OCI-LY3 (cell line): Measurements from ENCODE around the gene WNK4.

Experiments used
- H2AFZ ChIP-seq: fragments of 200-600, 300-600 bp; shearing (Covaris generic); 2 replicates; pipeline ENCODE4 v1.6.0; 2014; ENCODE audit warnings: antibody characterized with exemption, low read depth, low read length
- H3K27ac ChIP-seq: fragments of 200-600, 300-600 bp; sonication (generic); 2 replicates; pipeline ENCODE4 v1.5.1; 2014; ENCODE audit warnings: mild to moderate bottlenecking, low read length, moderate library complexity, mixed read lengths
- H3K27me3 ChIP-seq: fragments of 200-600, 300-600 bp; sonication (generic); 2 replicates; pipeline ENCODE4 v1.6.1; 2014; ENCODE audit warnings: low read depth, low read length, mixed read lengths
- H3K36me3 ChIP-seq: fragments of 200-600, 300-600 bp; sonication (generic); replicated peaks from 2 replicates; pipeline ENCODE3; 2014; ENCODE audit warnings: low read depth, low read length, mixed read lengths
- H3K4me1 ChIP-seq: fragments of 300-600, 200-600 bp; sonication (generic); 2 replicates; pipeline ENCODE4 v1.6.1; 2014; ENCODE audit warnings: low read length, mixed read lengths
- H3K4me2 ChIP-seq: fragments of 200-600, 300-600 bp; sonication (generic); 2 replicates; pipeline ENCODE4 v1.6.1; 2014; ENCODE audit warnings: low read length, mixed read lengths
- H3K4me3 ChIP-seq: fragments of 300-600, 200-600 bp; sonication (generic); 2 replicates; pipeline ENCODE4 v1.5.1; 2014; ENCODE audit warnings: antibody characterized with exemption, mild to moderate bottlenecking, low read length, moderate library complexity
- H3K79me2 ChIP-seq: fragments of 300-600, 200-600 bp; shearing (Covaris generic); 2 replicates; pipeline ENCODE4 v1.6.1; 2014; ENCODE audit warnings: mild to moderate bottlenecking, low read length, mixed read lengths
- H3K9ac ChIP-seq: fragments of 300-600, 200-600 bp; shearing (Covaris generic); 2 replicates; pipeline ENCODE4 v1.6.0; 2014; ENCODE audit warnings: mild to moderate bottlenecking, low read length, moderate library complexity
- H3K9me3 ChIP-seq: fragments of 200-600, 300-600 bp; shearing (Covaris generic); 2 replicates; pipeline ENCODE4 v1.6.1; 2014; ENCODE audit warnings: low read length, mixed read lengths; ENCODE audit not compliant: insufficient read depth
- H4K20me1 ChIP-seq: fragments of 200-600, 300-600 bp; sonication (generic); 2 replicates; pipeline ENCODE4 v1.6.1; 2016; ENCODE audit warnings: low read length, mixed read lengths; ENCODE audit not compliant: insufficient read depth
- CTCF ChIP-seq: fragments of 200-600, 300-600 bp; sonication (generic); IDR thresholded peaks from 2 replicates; pipeline ENCODE4 v1.5.1; 2014; ENCODE audit warnings: antibody characterized with exemption, low read length, low read depth
- EZH2phosphoT487 ChIP-seq: fragments of 200-600 bp; shearing (Covaris generic); IDR thresholded peaks from 2 replicates; pipeline ENCODE4 v1.6.1; 2018; ENCODE audit warnings: antibody characterized with exemption, mixed run types, low read depth

WNK4 gene

GRCh38 chr17:42759982-42760651 is 20.3 kb upstream of the WNK4 start:
- no peaks in the 10 kb centered on the region for H4K20me1 ChIP-seq
- H3K9ac ChIP-seq, result peak overlapping the region; percentile 28; the same call in 1 of the 2 replicates

GRCh38 chr17:42760652-42761581 is 19.5 kb upstream of the WNK4 start, which contains the start of gene RAMP2:
Gene RAMP2, plus strand, starts transcription at chr17:42761227. Its CDS starts 35 bp downstream, at chr17:42761262.
- peak within 1 kb of the TSS; percentile 28; the same call in 1 of the 2 replicates for H3K9ac ChIP-seq
- TF ChIP-seq EZH2phosphoT487 (no peak), CTCF (no peak)
- H2AFZ ChIP-seq, result no peak within 1 kb of the TSS; the same call in 1 of the 2 replicates
- H3K4me2 ChIP-seq, result peak within 1 kb of the TSS; percentile 70
- no peaks in the 10 kb centered on the region for H4K20me1 ChIP-seq
- peak within 1 kb of the TSS; percentile 22; the same call in 1 of the 2 replicates for H3K4me3 ChIP-seq
- peaks cover 30% of the 10 kb centered on the region for H3K4me1 ChIP-seq
- H3K27ac ChIP-seq, result peak within 1 kb of the TSS; percentile 17; the same call in 1 of the 2 replicates
- H3K79me2 ChIP-seq, result no peaks in the 10 kb centered on the region
- H3K27me3 ChIP-seq, result no peaks in the 10 kb centered on the region
- no peaks in the 10 kb centered on the region for H3K9me3 ChIP-seq
- no peaks in the 10 kb centered on the region for H3K36me3 ChIP-seq

More at GRCh38 chr17:42759982-42760651, 20.3 kb upstream of the WNK4 start:
- Histone ChIP-seq H3K4me3 (peak overlapping the region; percentile 22; the same call in 1 of the 2 replicates), H3K27ac (peak overlapping the region; percentile 17; the same call in 1 of the 2 replicates), H3K79me2 (no peaks in the 10 kb centered on the region), H3K36me3 (no peaks in the 10 kb centered on the region), H3K4me1 (peaks cover 30% of the 10 kb centered on the region), H3K9me3 (no peaks in the 10 kb centered on the region), H2AFZ (peak overlapping the region; percentile 37; the same call in 1 of the 2 replicates), H3K27me3 (no peaks in the 10 kb centered on the region), H3K4me2 (peak overlapping the region; percentile 70)
- TF ChIP-seq EZH2phosphoT487, result no peak
- no peak for TF ChIP-seq CTCF

- Histone ChIP-seq H2AFZ (no peak overlapping the region), H3K79me2 (no peaks in the 10 kb centered on the region), H3K9me3 (no peaks in the 10 kb centered on the region), H3K4me2 (no peak overlapping the region), H3K4me1 (peaks cover 30% of the 10 kb centered on the region), H3K9ac (no peak overlapping the region), H3K27ac (no peak overlapping the region), H3K27me3 (no peaks in the 10 kb centered on the region), H4K20me1 (no peaks in the 10 kb centered on the region), H3K4me3 (no peak overlapping the region), H3K36me3 (no peaks in the 10 kb centered on the region)
- TF ChIP-seq EZH2phosphoT487, result no peak
- TF ChIP-seq CTCF, result no peak
Measured at GRCh38 chr17:42761638-42762037, 18.8 kb upstream of the WNK4 start.

- no peak overlapping the region for H3K4me2 ChIP-seq
- no peaks in the 10 kb centered on the region for H3K27me3 ChIP-seq
- peaks cover 7% of the 10 kb centered on the region for H3K4me1 ChIP-seq
- H2AFZ ChIP-seq, result no peak overlapping the region
- H3K79me2 ChIP-seq, result no peaks in the 10 kb centered on the region
- H3K4me3 ChIP-seq, result no peak overlapping the region
- H3K36me3 ChIP-seq, result no peaks in the 10 kb centered on the region
- no peaks in the 10 kb centered on the region for H3K9me3 ChIP-seq
- TF ChIP-seq EZH2phosphoT487 (no peak), CTCF (no peak)
- H4K20me1 ChIP-seq, result no peaks in the 10 kb centered on the region
- H3K9ac ChIP-seq, result no peak overlapping the region
- H3K27ac ChIP-seq, result no peak overlapping the region
Measured at GRCh38 chr17:42766124-42766523, 14.3 kb upstream of the WNK4 start.
